Activated naive CD4-positive, alpha-beta T cell treated with anti-CD3 and anti-CD28 coated beads, Interleukin-2, amount 50 U/mL, for 24 hours (primary cell): ENCODE data around the gene THSD4.

Experiments used
- H3K27ac Mint-ChIP-seq: one replicate; pipeline ENCODE4 v1.8.0; 2021; ENCODE audit warnings: mild to moderate bottlenecking, mixed read lengths
- H3K27me3 Mint-ChIP-seq: one replicate; pipeline ENCODE4 v1.8.0; 2021; ENCODE audit warnings: mixed read lengths
- H3K36me3 Mint-ChIP-seq: one replicate; pipeline ENCODE4 v1.8.0; 2021; ENCODE audit warnings: mixed read lengths
- H3K4me1 Mint-ChIP-seq: one replicate; pipeline ENCODE4 v1.8.0; 2021; ENCODE audit warnings: mixed read lengths
- H3K4me3 Mint-ChIP-seq: one replicate; pipeline ENCODE4 v1.8.0; 2021; ENCODE audit warnings: mild to moderate bottlenecking, mixed read lengths
- H3K9me3 Mint-ChIP-seq: one replicate; pipeline ENCODE4 v1.8.0; 2021; ENCODE audit warnings: mixed read lengths

The THSD4 gene

DNA sequence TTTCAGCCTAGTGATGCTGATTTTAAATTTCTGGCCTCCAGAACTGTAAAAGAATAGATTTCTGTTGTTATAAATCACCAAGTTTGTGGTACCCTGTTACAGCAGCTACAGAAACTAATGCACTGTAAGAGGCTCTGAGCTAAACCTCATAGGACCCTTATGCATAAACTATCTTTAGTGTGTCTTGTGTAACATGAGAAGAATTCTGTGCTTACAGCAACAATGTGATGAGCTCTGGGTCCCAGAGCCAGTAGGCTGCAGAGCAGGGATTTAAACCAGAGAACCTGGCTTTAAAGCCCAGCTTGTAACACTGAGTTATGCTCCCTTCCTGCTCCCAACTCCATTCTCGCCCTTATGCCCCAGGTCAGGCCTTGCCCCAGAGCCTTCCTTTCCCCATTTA lies 113.1 kb downstream of the THSD4 start:
- Mint-ChIP-seq H3K4me3 (no peak overlapping the region), H3K27me3 (peaks cover 5% of the 10 kb centered on the region), H3K27ac (no peak overlapping the region), H3K4me1 (no peaks in the 10 kb centered on the region), H3K9me3 (no peaks in the 10 kb centered on the region), H3K36me3 (no peaks in the 10 kb centered on the region)

DNA sequence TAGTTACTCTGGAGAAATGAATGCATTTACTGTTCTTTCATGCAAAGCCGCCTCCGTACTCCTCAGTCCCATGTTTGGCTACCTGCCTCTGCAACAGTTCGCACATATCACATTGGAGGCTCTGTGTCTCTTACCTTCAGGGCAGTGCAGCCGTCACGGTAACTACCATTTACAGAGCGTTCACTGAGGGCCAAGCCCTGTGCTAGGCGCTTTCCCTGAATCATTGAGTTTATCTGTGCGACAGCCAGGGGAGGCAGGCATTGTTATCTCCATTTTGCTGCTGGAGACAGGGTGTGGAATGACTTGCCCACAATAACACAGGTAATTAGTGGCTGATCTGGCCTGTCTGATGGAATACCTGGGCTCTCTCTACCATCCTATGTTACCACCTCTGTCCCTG lies 115.0 kb downstream of the THSD4 start:
- no peak overlapping the region for H3K27ac Mint-ChIP-seq
- H3K4me3 Mint-ChIP-seq: no peak overlapping the region
- no peaks in the 10 kb centered on the region for H3K4me1 Mint-ChIP-seq
- H3K9me3 Mint-ChIP-seq: no peaks in the 10 kb centered on the region
- no peaks in the 10 kb centered on the region for H3K36me3 Mint-ChIP-seq
- H3K27me3 Mint-ChIP-seq: no peaks in the 10 kb centered on the region

DNA sequence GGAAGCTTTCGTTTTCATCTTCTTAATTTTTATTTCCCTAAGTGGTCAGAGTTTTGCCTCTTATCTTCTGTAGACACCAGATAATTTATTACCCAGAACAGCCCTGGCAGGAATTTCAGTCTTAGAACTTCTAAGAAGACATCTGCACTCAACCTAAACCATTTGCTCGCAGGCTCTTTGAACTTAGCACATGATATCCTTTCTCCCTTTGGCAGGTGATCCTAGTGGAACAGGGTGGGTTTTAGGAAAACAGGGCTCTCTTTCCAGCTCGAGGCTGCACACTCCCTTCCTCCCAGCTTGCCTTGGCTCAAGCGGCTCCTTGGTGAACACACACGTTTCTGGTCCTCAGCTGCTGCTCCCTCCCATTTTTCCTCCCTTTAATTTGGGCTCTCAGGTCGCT lies 116.5 kb downstream of the THSD4 start:
- H3K27me3 Mint-ChIP-seq: peaks cover 2% of the 10 kb centered on the region
- no peak overlapping the region for H3K27ac Mint-ChIP-seq
- H3K36me3 Mint-ChIP-seq: no peaks in the 10 kb centered on the region
- no peaks in the 10 kb centered on the region for H3K4me1 Mint-ChIP-seq
- no peak overlapping the region for H3K4me3 Mint-ChIP-seq
- H3K9me3 Mint-ChIP-seq: no peaks in the 10 kb centered on the region

DNA sequence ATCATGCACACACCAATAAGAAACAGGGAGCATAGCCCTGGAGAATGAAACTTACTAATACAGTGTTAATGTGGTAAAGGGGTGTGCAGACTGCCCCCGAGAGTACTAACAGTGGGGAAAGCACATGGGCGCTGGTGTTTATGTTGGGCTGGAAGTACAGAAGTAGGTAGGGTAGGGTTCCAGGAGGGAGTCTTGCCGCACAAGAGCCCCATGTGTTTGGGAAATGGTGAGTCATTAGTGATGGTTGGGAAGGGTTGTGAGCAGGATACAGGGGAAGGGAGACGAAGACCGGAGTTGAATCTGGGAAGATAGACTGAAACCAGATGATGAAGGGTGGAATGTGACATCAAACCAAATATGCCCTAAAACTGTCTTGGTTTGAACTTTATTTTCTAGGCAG lies 117.1 kb downstream of the THSD4 start:
- H3K27ac Mint-ChIP-seq: no peak overlapping the region
- no peak overlapping the region for H3K4me3 Mint-ChIP-seq
- no peaks in the 10 kb centered on the region for H3K9me3 Mint-ChIP-seq
- H3K36me3 Mint-ChIP-seq: no peaks in the 10 kb centered on the region
- H3K27me3 Mint-ChIP-seq: peaks cover 4% of the 10 kb centered on the region
- no peaks in the 10 kb centered on the region for H3K4me1 Mint-ChIP-seq

DNA sequence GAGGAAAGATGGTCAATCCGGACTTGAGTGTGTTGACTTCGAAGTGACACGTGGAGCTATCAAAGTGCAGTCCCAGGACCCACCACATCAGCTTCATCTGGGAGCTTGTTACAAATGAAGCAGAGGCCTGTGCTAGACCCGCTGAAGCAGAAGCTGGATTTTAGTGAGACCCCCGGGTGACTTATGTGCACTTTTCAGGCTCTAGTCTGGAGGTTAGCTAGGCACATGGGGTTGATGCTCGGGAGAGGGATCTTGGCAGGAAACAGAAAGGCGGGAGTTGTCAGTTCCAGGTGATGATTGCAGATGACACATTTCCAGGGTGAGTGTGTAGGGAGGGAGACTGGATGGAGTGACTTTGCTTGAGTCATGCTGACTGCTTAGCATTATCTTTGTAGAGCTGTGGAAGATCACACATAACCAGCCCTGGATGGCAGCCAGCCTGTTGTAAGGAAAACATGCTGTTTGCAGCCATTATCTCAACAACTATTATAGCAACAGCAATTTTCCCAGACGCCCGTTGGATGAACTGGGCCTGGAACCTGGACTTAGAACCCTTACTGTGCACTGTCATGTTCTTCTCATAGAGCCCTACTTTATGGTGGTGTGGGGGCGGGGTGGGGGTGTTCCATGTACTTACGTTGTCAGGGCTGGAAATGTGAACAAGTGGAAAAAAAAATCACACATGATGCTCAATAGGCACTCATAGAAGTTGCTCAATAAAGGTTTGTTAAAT lies 122.4 kb downstream of the THSD4 start:
- H3K27me3 Mint-ChIP-seq: peaks cover 4% of the 10 kb centered on the region
- no peak overlapping the region for H3K4me3 Mint-ChIP-seq
- no peaks in the 10 kb centered on the region for H3K9me3 Mint-ChIP-seq
- no peaks in the 10 kb centered on the region for H3K36me3 Mint-ChIP-seq
- no peaks in the 10 kb centered on the region for H3K4me1 Mint-ChIP-seq
- no peak overlapping the region for H3K27ac Mint-ChIP-seq

DNA sequence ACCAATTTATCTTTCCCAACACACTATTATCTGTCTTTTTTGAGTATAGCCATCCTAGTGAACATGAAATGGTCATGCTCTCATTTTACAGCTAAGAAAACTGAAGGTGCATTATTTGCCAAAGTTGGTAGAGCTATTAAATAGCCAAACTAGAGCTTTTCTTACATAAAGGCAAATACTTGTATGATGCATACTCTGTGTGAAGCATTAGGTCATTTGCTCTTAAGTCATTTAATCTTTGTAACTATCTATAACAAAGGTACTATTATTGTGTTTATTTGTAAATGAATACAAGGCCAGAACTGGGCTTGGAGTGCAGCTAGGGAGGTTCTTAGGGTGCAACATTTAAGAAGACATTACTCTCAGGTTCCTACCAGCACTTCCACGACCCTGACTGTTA lies 123.7 kb downstream of the THSD4 start:
- Mint-ChIP-seq H3K9me3 (no peaks in the 10 kb centered on the region), H3K4me3 (no peak overlapping the region), H3K4me1 (no peaks in the 10 kb centered on the region), H3K36me3 (no peaks in the 10 kb centered on the region), H3K27me3 (peaks cover 4% of the 10 kb centered on the region), H3K27ac (no peak overlapping the region)

DNA sequence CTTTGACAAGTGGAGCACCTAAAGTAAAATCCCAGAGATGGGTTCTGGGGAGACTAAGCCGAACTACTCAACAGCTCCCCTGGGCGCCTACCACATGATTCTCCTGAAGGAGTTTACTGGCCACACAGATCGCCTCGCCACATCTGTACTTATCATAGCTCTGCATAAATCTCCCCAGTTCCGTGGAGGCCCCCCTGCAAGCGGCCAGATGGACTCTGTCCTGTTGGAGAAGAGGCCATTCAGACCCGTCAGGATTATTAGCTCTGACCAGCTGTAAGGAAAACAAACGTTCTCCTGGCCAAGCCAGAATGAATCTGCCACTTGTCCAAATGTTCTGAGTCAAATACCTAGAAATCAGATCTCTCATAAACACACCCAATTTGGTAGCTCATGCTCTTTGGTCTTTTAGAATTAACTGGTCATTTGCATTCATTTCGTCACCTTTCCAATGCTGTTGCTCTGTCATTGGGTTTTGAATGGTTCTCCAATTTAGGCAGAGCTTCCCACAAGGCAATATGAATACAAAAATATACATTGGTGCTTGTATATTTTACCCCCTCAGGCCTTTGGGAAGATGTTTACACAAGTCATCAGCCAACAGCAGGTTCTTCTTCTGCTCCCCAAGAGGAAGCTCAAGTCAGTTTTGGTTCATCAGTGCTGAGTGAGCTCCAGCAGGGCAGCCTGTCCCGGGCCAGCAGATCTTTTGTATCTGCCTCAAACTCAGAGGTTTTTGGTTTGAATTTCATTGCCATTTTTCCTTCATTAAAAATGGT lies 124.5 kb downstream of the THSD4 start:
- Mint-ChIP-seq H3K36me3 (no peaks in the 10 kb centered on the region), H3K4me1 (no peaks in the 10 kb centered on the region), H3K27ac (no peak overlapping the region), H3K9me3 (no peaks in the 10 kb centered on the region), H3K4me3 (no peak overlapping the region), H3K27me3 (peaks cover 4% of the 10 kb centered on the region)

DNA sequence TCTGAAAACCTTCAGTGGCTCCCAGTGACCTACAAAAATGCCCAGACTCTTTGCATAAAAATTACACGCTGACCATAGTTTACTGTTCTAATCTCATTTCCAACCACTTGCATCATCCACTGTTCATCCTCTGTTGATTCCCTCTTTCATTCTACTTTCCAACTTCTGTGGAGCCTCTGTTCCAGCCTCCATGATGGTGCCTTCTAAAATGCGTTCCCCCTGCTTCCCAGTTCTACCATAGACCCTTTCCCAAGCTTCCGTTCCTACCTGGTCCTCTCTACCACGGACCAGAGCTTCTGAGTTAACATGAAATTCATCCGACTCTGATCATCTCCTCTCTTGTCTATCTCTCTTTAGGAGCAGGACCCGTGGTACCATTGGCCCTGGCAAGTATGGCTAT lies 127.0 kb downstream of the THSD4 start:
- no peak overlapping the region for H3K4me3 Mint-ChIP-seq
- no peak overlapping the region for H3K27ac Mint-ChIP-seq
- no peaks in the 10 kb centered on the region for H3K27me3 Mint-ChIP-seq
- H3K4me1 Mint-ChIP-seq: no peaks in the 10 kb centered on the region
- no peaks in the 10 kb centered on the region for H3K9me3 Mint-ChIP-seq
- H3K36me3 Mint-ChIP-seq: no peaks in the 10 kb centered on the region

DNA sequence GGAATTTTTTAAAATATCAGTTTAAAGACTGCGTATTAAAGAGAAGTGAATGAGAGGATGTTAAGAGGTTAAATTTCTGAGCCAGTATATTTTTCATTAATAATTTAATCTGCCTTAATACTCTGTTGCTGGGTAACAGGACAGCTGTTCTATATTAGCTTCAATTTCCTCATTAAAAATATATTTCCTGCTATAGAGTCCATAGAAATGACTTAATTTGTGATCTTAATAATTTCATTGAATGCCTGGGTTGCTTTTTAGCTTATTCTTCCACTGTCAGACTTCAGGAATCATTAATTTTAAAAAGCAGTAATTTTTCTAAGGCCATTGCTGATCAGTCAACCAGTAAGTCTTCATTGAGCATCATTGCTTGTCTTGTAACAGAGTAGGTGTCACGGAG lies 129.0 kb downstream of the THSD4 start:
- Mint-ChIP-seq H3K27ac (no peak overlapping the region), H3K4me3 (no peak overlapping the region), H3K9me3 (no peaks in the 10 kb centered on the region)

DNA sequence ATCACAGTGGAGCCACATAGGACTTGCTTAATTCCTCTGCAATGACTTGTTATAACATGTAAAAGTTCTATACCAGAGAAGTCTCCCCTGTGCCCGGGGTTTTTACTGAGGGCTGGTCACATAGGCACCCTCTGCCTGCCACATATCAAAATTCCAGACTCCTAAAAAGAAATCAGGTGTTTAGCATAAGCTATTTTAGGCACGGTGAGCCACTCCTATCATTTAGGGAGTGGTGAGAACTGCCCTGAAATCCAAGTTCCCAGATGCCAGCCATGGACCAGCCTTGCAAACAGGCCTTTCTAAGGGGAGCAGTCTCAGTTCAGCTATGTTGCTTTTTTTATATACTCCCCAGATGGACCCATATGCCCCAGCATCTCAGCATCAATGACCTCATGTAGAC lies 130.3 kb downstream of the THSD4 start:
- no peak overlapping the region for H3K27ac Mint-ChIP-seq
- H3K4me3 Mint-ChIP-seq: no peak overlapping the region
- no peaks in the 10 kb centered on the region for H3K4me1 Mint-ChIP-seq
- no peaks in the 10 kb centered on the region for H3K9me3 Mint-ChIP-seq
- no peaks in the 10 kb centered on the region for H3K27me3 Mint-ChIP-seq
- no peaks in the 10 kb centered on the region for H3K36me3 Mint-ChIP-seq

More for the DNA sequence above, 129.0 kb downstream of the THSD4 start:
- Mint-ChIP-seq H3K36me3 (no peaks in the 10 kb centered on the region), H3K27me3 (no peaks in the 10 kb centered on the region), H3K4me1 (no peaks in the 10 kb centered on the region)

DNA sequence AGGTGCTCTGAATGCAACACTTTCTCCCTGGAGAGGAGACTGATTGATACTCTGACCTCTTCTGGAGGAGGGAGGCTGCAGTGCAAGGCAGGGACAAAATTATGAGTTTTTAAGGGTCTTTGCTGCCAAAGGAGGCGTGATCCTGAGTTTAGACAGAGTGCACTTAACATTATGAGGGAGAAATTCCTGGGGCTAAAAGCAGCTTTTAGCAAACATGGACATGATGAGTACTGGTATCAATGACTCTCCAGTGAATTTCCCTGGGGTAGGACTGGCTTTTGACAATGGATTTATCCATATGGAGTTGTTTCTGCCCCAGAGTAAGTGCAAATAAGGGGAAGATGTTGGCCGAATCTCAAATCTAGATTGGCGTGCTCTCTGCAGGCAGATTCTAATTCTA lies 133.1 kb downstream of the THSD4 start:
- Mint-ChIP-seq H3K27me3 (no peaks in the 10 kb centered on the region), H3K27ac (no peak overlapping the region)

DNA sequence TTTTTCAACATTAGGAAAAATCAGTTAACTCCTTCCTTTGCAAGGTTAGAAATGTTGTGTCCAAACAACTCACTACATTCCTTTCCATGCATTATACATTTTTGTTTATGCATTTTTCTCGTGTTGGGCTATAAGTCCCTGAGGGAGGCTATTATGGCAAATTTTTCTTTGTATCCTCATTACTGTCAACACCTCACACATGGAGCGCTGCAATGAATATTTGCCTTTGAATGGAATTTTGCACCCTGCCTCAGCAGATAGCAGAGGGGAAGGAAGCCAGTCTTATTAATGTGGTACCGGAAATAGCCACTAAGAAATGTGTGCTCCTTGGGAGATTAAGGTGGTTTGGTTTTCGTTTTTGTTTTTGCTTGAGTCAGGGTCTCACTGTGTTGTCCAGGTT lies 134.7 kb downstream of the THSD4 start:
- Mint-ChIP-seq H3K36me3 (no peaks in the 10 kb centered on the region), H3K27ac (no peak overlapping the region), H3K4me3 (no peak overlapping the region), H3K27me3 (no peaks in the 10 kb centered on the region), H3K9me3 (no peaks in the 10 kb centered on the region), H3K4me1 (no peaks in the 10 kb centered on the region)

More for the DNA sequence above, 133.1 kb downstream of the THSD4 start:
- Mint-ChIP-seq H3K36me3 (no peaks in the 10 kb centered on the region), H3K4me3 (no peak overlapping the region), H3K4me1 (no peaks in the 10 kb centered on the region), H3K9me3 (no peaks in the 10 kb centered on the region)

DNA sequence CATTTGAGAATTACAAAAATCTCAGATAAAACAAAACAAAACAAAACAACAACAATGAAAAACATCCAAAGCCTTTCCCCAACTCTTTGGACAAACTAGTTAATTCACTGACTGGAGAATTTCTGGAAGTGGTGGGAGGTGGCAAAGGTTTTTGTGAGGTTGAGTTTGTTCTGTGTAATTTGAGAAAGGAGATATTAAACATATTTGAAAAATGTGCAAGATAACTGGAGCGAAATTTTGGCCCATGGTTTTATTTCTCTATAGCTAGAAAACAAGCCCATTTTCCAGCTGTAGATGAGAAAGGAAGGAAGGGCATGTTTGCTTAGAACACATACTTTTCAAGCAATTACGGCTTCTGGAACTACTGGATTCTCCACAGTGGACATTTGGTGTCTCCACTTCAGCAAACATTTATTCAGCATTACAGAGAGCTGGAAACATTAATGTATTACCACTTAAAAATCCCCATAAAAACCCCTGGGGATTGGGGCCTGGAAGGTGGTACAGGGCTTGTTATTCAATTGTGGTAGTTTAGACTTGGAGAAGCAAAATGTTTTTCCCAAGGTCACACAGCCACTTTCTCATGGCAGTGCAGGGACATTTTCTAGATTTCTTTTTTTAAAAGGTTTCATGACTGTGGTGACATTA lies 135.8 kb downstream of the THSD4 start:
- Mint-ChIP-seq H3K27ac (no peak overlapping the region), H3K27me3 (no peaks in the 10 kb centered on the region), H3K4me1 (no peaks in the 10 kb centered on the region), H3K36me3 (no peaks in the 10 kb centered on the region), H3K9me3 (no peaks in the 10 kb centered on the region), H3K4me3 (no peak overlapping the region)

DNA sequence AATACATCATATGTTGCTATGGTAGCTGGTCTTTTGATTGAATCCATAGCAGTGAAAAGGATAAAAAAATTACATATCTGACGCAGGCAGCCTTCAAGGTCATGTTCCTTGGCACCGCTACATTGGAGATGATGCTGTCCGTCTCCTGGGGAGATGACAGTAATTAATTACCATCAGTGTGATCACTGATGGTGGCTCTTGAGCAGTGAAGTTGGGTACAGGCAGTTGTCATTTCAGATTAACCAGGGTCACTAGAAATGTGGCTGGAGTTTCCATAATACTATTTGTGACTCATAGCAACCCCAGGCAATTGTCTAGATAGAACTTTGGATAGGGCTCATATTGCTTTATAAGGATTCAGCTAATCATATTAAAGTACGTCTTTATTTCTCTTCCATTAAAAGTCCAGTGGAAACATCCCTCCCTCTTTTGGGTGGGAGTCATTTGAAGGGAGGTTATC lies 136.3 kb downstream of the THSD4 start:
- H3K4me1 Mint-ChIP-seq: no peaks in the 10 kb centered on the region
- H3K36me3 Mint-ChIP-seq: no peaks in the 10 kb centered on the region
- H3K9me3 Mint-ChIP-seq: no peaks in the 10 kb centered on the region
- H3K4me3 Mint-ChIP-seq: no peak overlapping the region
- no peak overlapping the region for H3K27ac Mint-ChIP-seq
- H3K27me3 Mint-ChIP-seq: no peaks in the 10 kb centered on the region

DNA sequence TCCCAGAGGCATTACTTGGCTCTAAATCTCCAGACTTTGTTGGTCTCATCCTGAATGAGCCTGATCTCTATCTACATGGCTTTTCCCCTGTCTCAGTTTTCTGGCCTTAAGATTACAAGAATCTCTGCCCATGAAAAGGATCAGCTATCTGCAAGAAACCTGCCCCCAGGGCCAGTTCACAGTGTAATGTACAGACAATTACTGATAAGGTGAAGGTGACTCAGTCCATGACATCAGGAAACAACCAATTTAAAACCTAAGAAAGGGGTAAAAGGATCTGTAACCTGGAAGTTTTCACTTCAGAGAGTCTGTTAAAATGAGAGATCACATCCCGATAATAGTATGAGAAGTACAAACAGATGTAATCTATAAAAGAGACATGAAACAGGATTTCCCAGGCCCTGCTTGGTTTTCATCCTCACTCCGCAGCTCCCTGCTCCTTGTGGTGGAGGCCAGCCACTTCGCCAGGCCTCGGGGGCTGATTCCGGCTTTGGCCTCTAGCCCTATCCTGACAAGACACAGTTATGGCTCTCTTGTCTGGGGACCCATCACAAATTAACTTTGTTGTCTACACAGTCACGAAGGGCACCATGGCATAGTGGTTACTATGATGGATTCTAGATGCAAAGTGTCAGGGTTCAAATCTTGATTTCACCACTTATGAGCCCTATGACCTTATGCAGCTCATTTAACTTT lies 136.9 kb downstream of the THSD4 start:
- Mint-ChIP-seq H3K4me1 (no peaks in the 10 kb centered on the region), H3K4me3 (no peak overlapping the region), H3K27ac (no peak overlapping the region), H3K36me3 (no peaks in the 10 kb centered on the region), H3K9me3 (no peaks in the 10 kb centered on the region), H3K27me3 (no peaks in the 10 kb centered on the region)

DNA sequence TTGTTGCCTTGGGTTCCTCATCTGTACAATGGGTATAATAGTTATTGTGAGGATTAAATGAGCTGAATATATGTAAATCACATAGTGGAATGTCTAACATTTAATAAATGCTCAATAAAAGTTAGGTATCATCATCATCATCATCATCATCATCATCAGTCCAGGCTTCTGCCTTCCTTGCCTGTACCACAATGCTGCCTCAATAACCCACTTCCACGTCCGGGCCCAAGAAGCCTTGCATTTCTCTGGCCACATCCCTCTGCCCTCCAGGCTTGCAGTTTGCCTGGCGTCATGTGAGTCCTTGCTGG lies 137.4 kb downstream of the THSD4 start:
- H3K9me3 Mint-ChIP-seq: no peaks in the 10 kb centered on the region
- no peak overlapping the region for H3K27ac Mint-ChIP-seq
- H3K36me3 Mint-ChIP-seq: no peaks in the 10 kb centered on the region
- no peaks in the 10 kb centered on the region for H3K27me3 Mint-ChIP-seq
- H3K4me1 Mint-ChIP-seq: no peaks in the 10 kb centered on the region
- no peak overlapping the region for H3K4me3 Mint-ChIP-seq
